GM18526 (cell line): ENCODE data around the gene RSL1D1.

Experiments
- POLR2A ChIP-seq: IDR thresholded peaks from 3 replicates; pipeline ENCODE4 v1.6.1; 2011; ENCODE audit not compliant: insufficient read length; ENCODE audit errors: extremely low read depth

RSL1D1 gene

DNA sequence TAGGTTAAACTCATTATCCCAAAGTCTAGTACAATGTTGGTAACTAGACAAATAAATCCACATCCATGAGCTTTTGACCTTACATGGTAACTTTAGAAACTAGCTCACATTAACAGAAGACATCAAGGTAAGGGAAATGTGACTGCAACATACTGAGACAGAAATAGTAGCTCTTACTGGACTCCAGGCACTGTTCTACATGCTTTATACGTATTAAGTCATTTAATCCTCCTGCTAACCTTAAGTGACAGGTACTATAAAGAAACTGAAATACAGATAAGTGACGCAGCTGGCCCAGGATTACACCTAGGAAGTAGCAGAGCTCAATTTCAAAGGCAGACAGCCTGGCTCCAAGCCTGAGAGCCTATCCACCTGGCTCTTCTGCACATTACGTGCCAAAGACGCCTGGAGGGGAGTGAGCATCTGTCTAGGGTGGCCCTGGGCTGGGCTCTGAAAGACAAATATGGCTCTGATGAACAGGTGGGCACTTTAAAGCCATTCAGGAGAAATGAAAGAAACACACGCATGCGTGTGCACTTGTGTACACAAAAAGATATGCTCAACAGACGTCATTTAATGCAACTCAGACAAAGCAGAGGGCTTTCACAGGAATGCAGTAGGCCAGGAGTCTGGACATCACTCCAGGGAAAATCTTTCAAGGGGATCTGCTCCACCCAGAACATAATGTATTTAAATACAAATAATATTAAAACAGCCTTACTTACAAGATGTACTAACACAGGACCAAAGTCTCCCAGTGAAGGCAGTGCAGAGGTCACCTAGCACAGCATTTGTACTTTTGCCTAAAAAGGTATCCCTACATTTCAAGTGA lies 58.7 kb downstream of the RSL1D1 start:
- TF ChIP-seq POLR2A: no peak

DNA sequence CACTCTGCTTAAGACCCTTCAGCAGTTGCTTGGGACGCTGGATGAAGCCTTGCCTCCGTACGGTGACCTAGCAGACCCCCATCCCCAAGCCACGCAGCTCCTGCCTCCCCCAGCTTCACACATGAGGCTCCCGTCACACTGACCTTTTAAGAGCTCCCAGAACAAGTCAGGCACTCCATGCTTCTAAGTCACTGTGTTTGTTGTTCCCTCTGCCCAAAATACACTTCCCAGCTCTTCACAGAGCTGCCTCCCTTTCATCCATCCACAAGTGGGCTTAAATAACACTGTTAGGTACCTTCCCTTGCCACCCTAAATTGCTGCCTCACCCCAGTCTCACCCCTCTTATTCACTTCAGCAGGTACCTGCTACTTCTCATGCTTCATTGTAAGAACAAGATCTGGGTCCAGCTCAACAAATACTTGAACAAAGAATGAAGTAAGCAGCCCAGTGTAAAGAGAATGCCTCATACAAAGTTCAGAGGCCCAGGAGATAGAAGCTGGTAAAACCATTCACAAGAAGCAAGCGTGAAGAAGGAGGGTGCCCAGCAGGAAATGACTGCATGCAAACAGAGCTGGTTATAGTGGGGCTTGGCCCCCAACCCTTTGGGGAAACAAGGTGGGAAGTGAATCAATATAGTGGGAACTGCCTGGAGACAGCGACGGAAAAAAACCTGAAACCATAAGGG lies 60.1 kb downstream of the RSL1D1 start:
- no peak for TF ChIP-seq POLR2A

DNA sequence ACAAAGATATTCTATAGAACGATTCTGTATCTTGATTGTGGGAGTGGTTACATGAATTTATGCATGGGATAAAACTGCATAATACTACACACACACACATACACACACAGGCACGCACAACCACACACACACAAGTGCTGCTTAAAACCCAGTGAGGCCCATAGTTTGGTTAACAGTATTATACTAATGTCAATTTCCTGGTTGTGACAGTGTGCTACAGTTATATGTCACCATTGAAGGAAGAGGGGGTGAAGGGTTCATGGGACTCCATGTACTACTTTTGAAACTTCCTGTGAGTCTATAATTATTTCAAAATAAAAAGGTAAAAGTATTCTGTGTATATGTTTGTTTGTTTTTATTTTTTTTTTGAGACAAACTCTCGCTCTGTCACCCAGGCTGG lies 62.4 kb downstream of the RSL1D1 start:
- no peak for TF ChIP-seq POLR2A

DNA sequence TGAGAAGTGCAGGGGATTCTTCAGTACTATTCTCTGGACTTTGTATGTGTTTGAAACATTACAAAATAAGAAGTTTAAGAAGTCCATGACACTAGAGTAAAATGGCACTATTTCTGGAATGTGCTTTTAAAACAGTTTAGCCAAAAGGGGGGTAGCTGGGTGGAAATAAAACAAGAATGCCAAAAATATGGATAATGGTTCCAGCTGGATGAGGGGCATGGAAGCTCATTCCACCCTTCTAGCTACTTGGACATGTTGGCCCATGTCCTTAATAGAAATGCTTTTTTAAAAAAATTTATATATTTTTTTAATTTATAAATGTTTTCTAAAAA lies 67.3 kb downstream of the RSL1D1 start:
- no peak for TF ChIP-seq POLR2A
